Peyer's patch (tissue), 4 donors: ENCODE data around the gene EPHB2. TPM values are rescaled to one million over a fixed set of nuclear protein-coding genes. Genes with fewer than 3 reads are reported as not detected.

Source experiments
- DNase-seq, 3 donors: peaks; one replicate each; pipeline ENCODE4 v3.0.0-alpha.2; 2017 to 2019
- H3K27ac ChIP-seq, 4 donors: fragments of 200-600 bp; sonication (generic); one replicate each; pipeline ENCODE4 v1.5.1; 2016 to 2019
- H3K27me3 ChIP-seq, 2 donors: fragments of 200-600 bp; sonication (generic); one replicate each; pipeline ENCODE4 v1.5.1; 2019
- H3K36me3 ChIP-seq, 3 donors: fragments of 200-600 bp; sonication (generic); one replicate each; pipeline ENCODE4 v1.5.1; 2016 to 2019
- H3K4me1 ChIP-seq, 4 donors: fragments of 200-600 bp; sonication (generic); one replicate each; pipeline ENCODE4 v1.5.1; 2016 to 2019
- H3K4me3 ChIP-seq, 4 donors: fragments of 200-600 bp; sonication (generic); 1 replicate in 3 of 4; 2 replicates in 1 of 4; pipeline ENCODE4 v1.5.1; 2016 to 2019; ENCODE audit warnings: mild to moderate bottlenecking in 1 of 4
- H3K9me3 ChIP-seq, 4 donors: fragments of 200-600 bp; sonication (generic); one replicate each; pipeline ENCODE4 v1.5.1; 2016 to 2019; ENCODE audit warnings: mild to moderate bottlenecking in 1 of 4
- POLR2A ChIP-seq, 2 donors: fragments of 450-650 bp; IDR thresholded peaks; one replicate each; pipeline ENCODE4 v1.5.1; 2017; ENCODE audit warnings: antibody characterized with exemption in 2 of 2, mild to moderate bottlenecking in 2 of 2, moderate library complexity in 2 of 2
- total RNA-seq, 4 donors: library from RNA; depleted of rRNA; stranded (reverse); fragments of >200 nt; gene quantifications; one replicate each; pipeline ENCODE4 v1.1.0, GENCODE V29; 2016
- TF ChIP-seq, protein P1 (sequence below), 6 experiments: fragments of 450-650 bp in 4 of 6; fragments of 200-600 bp in 2 of 6; sonication (generic) in 1 of 6; IDR thresholded peaks; one replicate each; pipeline ENCODE4 v1.5.1; 2017 to 2019; ENCODE audit warnings: antibody characterized with exemption in 6 of 6, mild to moderate bottlenecking in 3 of 6, moderate library complexity in 1 of 6

Gene EPHB2
- total RNA-seq, 4 donors from 2014 or later: 24.5 to 71.0 (median 53.9) TPM

DNA sequence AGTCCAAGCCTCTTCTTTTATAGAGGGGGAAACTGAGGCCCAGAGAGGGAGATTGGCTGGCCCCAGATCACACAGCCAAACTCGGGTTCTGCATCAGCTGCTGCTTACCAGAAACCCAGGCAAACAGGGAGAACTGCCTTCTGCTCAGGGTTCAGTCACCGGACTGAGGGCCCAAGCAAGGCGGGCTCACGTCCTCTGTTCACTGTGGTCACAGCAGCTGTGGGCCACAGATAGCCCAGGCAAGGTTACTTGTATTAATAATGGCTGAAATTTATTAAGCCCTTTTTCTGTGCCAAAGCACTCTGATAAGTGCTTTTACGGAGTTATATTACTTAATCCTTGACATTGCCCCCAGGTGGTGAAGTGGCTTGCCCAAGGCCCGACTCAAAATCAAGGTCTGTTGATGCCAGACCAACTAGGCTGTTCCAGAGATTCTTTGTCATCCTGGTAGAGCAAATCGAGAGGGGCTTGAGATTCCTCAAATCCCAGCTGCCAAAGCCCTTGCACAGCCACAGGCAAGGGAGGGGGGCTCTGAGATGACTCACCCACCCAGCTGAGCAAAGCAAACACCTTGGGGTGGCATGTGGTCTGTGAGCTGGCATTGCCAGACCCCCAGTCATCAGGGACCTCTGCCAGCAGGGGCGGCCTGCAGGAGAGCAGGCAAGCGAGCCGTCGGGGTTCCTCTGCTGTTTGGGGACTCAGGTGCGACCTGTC is 36.5 kb downstream of the EPHB2 start:
- H3K9me3 ChIP-seq: no peaks in the 10 kb centered on the region
- DNase-seq: no peak
- TF ChIP-seq, protein P1, sequence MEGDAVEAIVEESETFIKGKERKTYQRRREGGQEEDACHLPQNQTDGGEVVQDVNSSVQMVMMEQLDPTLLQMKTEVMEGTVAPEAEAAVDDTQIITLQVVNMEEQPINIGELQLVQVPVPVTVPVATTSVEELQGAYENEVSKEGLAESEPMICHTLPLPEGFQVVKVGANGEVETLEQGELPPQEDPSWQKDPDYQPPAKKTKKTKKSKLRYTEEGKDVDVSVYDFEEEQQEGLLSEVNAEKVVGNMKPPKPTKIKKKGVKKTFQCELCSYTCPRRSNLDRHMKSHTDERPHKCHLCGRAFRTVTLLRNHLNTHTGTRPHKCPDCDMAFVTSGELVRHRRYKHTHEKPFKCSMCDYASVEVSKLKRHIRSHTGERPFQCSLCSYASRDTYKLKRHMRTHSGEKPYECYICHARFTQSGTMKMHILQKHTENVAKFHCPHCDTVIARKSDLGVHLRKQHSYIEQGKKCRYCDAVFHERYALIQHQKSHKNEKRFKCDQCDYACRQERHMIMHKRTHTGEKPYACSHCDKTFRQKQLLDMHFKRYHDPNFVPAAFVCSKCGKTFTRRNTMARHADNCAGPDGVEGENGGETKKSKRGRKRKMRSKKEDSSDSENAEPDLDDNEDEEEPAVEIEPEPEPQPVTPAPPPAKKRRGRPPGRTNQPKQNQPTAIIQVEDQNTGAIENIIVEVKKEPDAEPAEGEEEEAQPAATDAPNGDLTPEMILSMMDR (IDR thresholded peaks at IDR 0.05): no peak
- no peak for TF ChIP-seq POLR2A (IDR thresholded peaks at IDR 0.05)
- H3K27ac ChIP-seq: no peak overlapping the region
- no peaks in the 10 kb centered on the region for H3K36me3 ChIP-seq
- H3K4me1 ChIP-seq: peaks cover 0 to 42% (median 0%) of the 10 kb centered on the region in 4 donors
- H3K4me3 ChIP-seq: no peak overlapping the region
- no peaks in the 10 kb centered on the region for H3K27me3 ChIP-seq

DNA sequence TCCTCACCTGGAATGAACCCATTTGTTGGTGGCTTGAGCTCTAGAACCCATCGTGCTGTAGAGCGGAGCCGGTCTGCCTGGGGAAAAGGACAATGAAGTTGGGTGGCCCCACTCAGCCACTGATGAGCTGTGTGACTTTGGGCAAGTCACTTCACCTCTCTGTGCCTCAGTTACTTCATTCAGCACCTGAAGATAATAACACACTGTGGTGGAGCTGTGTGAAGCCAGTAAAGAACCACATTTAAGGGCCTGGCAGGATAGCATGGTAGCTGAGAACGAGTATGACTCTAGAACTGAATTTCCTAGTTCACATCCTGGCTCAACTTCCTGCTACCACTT is 37.1 kb downstream of the EPHB2 start:
- TF ChIP-seq, protein P1 (IDR thresholded peaks at IDR 0.05): no peak
- TF ChIP-seq POLR2A (IDR thresholded peaks at IDR 0.05): no peak

DNA sequence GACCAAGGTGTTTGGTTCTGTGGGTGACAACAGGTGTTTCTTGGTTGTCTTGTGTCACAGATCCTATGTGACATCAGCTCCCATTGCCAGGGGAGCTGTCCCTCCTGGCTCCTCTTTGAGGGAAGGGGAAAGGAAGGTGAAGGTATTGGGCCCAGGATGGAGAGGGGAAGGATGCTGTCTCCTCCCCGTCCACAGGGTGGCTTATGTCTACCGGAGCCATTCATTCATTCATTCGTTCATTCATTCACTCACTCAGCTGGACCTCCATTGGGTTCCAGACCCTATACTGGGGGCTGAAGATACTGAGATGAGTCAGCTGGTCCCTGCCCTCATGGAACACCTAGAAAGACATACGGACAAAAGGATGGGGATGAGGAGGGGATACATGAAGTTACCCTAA is 38.9 kb downstream of the EPHB2 start:
- TF ChIP-seq POLR2A (IDR thresholded peaks at IDR 0.05): no peak
- TF ChIP-seq, protein P1 (IDR thresholded peaks at IDR 0.05): no peak
- DNase-seq: no peak
- Histone ChIP-seq H3K27me3 (no peaks in the 10 kb centered on the region), H3K4me1 (peaks cover 0 to 42% (median 0%) of the 10 kb centered on the region in 4 donors), H3K27ac (peak overlapping the region in 1 of 4 donors; percentile 80), H3K9me3 (no peaks in the 10 kb centered on the region), H3K36me3 (no peaks in the 10 kb centered on the region), H3K4me3 (no peak overlapping the region)

More for the DNA sequence above, 37.1 kb downstream of the EPHB2 start:
- Histone ChIP-seq H3K4me1 (peaks cover 0 to 42% (median 0%) of the 10 kb centered on the region in 4 donors), H3K9me3 (no peaks in the 10 kb centered on the region), H3K27ac (no peak overlapping the region), H3K36me3 (no peaks in the 10 kb centered on the region), H3K27me3 (no peaks in the 10 kb centered on the region), H3K4me3 (no peak overlapping the region)
- DNase-seq: no peak

DNA sequence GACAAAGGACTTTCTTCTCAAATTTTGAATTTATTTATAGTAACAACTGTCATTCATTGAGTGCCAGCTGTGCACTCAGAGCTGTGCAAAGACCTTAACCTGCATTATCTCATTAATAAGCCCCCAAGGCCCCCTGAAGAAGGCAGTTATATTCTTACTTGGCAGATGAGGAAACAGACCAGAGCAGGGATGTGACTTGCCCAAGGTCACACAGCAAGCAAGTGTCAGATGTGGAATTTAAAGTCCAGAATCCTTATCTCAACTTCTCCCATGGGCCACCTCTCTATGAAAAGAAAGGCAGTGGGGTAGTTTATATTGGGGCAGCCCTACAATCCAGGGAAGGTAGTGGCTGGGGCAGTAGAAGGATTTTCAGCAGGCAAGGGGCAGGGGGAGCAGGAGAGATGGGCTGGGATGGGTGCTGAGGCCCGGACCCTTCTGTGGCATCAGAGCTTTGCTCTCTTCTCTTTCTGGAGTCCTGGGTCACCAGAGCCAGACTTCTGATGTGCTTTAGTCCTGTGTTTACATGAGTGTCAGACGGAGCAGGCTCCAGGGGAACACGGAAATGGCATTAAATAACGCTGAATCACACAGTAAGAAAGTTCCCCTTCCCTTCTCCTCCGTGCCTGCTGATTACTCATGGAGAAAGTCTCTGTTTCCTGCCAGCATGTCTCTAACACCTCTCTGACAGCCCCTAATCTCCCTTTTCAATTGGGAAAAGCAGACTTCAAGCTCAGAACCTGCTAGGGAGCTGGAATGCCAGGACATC is 39.5 kb downstream of the EPHB2 start:
- Histone ChIP-seq H3K4me3 (no peak overlapping the region), H3K36me3 (no peaks in the 10 kb centered on the region), H3K9me3 (no peaks in the 10 kb centered on the region), H3K27me3 (no peaks in the 10 kb centered on the region), H3K27ac (peak overlapping the region; percentile 42 to 80 (median 48)), H3K4me1 (peaks cover 0 to 40% (median 0%) of the 10 kb centered on the region in 4 donors)
- peak in 1 of 3 donors; percentile 64 for DNase-seq
- TF ChIP-seq, protein P1 (IDR thresholded peaks at IDR 0.05): no peak
- TF ChIP-seq POLR2A (IDR thresholded peaks at IDR 0.05): no peak

DNA sequence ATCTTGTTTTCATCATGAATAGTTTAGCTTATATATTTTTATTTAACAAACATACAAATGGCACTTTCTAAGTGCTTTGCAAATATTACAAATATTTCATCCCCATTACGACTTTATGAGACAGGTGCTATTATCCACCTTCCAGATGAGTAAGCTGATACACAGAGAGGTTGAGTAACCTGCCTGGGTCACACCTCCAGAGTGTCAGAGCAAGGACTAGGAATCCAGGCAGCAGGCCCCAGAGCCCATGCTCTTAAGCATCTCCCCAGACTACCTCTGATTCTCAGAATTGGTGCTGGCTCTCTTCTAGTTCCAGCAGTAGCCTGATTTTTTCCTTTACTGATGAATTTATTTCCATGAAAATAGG is 40.0 kb downstream of the EPHB2 start:
- H3K27ac ChIP-seq: peak overlapping the region in 2 of 4 donors; percentile 51 to 80

More for the DNA sequence above, 40.0 kb downstream of the EPHB2 start:
- Histone ChIP-seq H3K4me3 (no peak overlapping the region), H3K27me3 (no peaks in the 10 kb centered on the region), H3K36me3 (no peaks in the 10 kb centered on the region), H3K4me1 (peaks cover 0 to 35% (median 0%) of the 10 kb centered on the region in 4 donors), H3K9me3 (no peaks in the 10 kb centered on the region)
- TF ChIP-seq, protein P1 (IDR thresholded peaks at IDR 0.05): no peak
- TF ChIP-seq POLR2A (IDR thresholded peaks at IDR 0.05): no peak
- no peak for DNase-seq
